GM18907 (cell line): Measurements from ENCODE around the gene CERCAM.

Experiments used
- ATAC-seq: cut with Tn5 transposase; IDR thresholded peaks from one replicate; pipeline ENCODE4 v1.9.1; 2021; ENCODE audit warnings: mild to moderate bottlenecking, moderate library complexity; ENCODE audit not compliant: unreplicated experiment

CERCAM gene

GRCh38 chr9:128455849-128456612 lies 35.4 kb downstream of the CERCAM start, which contains the start of gene ODF2:
Gene ODF2, plus strand, starts transcription at chr9:128456006. Its CDS starts 86 bp downstream, at chr9:128456092.
- ATAC-seq = peak; percentile 89

- ATAC-seq = peak; percentile 52
Observed at GRCh38 chr9:128456613-128457061, 36.0 kb downstream of the CERCAM start.

- ATAC-seq = no peak
Observed at GRCh38 chr9:128457207-128457606, 36.5 kb downstream of the CERCAM start.

GRCh38 chr9:128459011-128459410 lies 38.4 kb downstream of the CERCAM start:
- ATAC-seq = no peak

- ATAC-seq = no peak
Observed at GRCh38 chr9:128469070-128469469, 48.4 kb downstream of the CERCAM start.

GRCh38 chr9:128470560-128470959 lies 49.9 kb downstream of the CERCAM start:
- ATAC-seq = no peak

GRCh38 chr9:128473104-128473503 lies 52.4 kb downstream of the CERCAM start:
- ATAC-seq = no peak

GRCh38 chr9:128475867-128476266 lies 55.2 kb downstream of the CERCAM start:
- no peak for ATAC-seq

- ATAC-seq = no peak
Observed at GRCh38 chr9:128479262-128479661, 58.6 kb downstream of the CERCAM start.

GRCh38 chr9:128481561-128481960 lies 60.9 kb downstream of the CERCAM start:
- ATAC-seq = no peak

GRCh38 chr9:128482186-128482585 lies 61.5 kb downstream of the CERCAM start:
- no peak for ATAC-seq

- ATAC-seq = no peak
Observed at GRCh38 chr9:128484686-128485413, 64.2 kb downstream of the CERCAM start.

GRCh38 chr9:128485414-128485855 lies 64.8 kb downstream of the CERCAM start:
- ATAC-seq = no peak

GRCh38 chr9:128486201-128486600 lies 65.5 kb downstream of the CERCAM start:
- ATAC-seq = no peak
